ENCODE results near the gene SLC9C2. TPM values are rescaled to one million over a fixed set of nuclear protein-coding genes. Genes with fewer than 3 reads are reported as not detected.
"Not testable (repeated sequence)": the region's sequence is repeated elsewhere in the genome, so short reads cannot be mapped to it uniquely, and the experiment has no call there.

Gene SLC9C2
- total RNA-seq, 1 donor from 2014 or later = 0.54 TPM

GRCh38 chr1:173628888-173629287 lies 26.0 kb upstream of the SLC9C2 start:
- Histone ChIP-seq H3K4me1 (ENCODE audit: insufficient read depth, low read length) (no peaks in the 10 kb centered on the region), H3K4me3 (ENCODE audit: insufficient read depth, low read depth, low read length) (no peak overlapping the region), H3K9ac (ENCODE audit: low read length) (no peak overlapping the region), H2AFZ (ENCODE audit: low read depth, low read length) (no peak overlapping the region), H3K27ac (ENCODE audit: low read depth, low read length) (no peak overlapping the region), H4K20me1 (ENCODE audit: insufficient read depth, low read length) (no peaks in the 10 kb centered on the region), H3K4me2 (ENCODE audit: low read length) (no peak overlapping the region), H3K27me3 (ENCODE audit: insufficient read depth, low read length) (no peaks in the 10 kb centered on the region), H3K9me3 (ENCODE audit: insufficient read depth, low read depth, low read length) (no peaks in the 10 kb centered on the region), H3K36me3 (ENCODE audit: insufficient read depth, low read length) (no peaks in the 10 kb centered on the region), H3K79me2 (ENCODE audit: insufficient read depth, low read length) (no peaks in the 10 kb centered on the region)
- TF ChIP-seq EZH2 (IDR thresholded peaks at IDR 0.05; ENCODE audit: insufficient read depth, low read length) (no peak), CTCF (IDR thresholded peaks at IDR 0.05; ENCODE audit: insufficient read depth, low read depth, low read length) (no peak)
- no peak overlapping the region for H3K27ac Mint-ChIP-seq (ENCODE audit: unreplicated experiment)
- no peaks in the 10 kb centered on the region for H3K4me1 Mint-ChIP-seq (ENCODE audit: low read depth, unreplicated experiment)
- DNase-seq (ENCODE audit: low read depth) (no peak), FAIRE-seq (no peak)
- peaks cover 2% of the 10 kb centered on the region for H3K9me3 Mint-ChIP-seq (ENCODE audit: unreplicated experiment)
- no peaks in the 10 kb centered on the region for H3K36me3 Mint-ChIP-seq (ENCODE audit: low read depth, unreplicated experiment)
- H3K27me3 Mint-ChIP-seq (ENCODE audit: low read depth, unreplicated experiment) = no peaks in the 10 kb centered on the region
- no peak overlapping the region for H3K4me3 Mint-ChIP-seq (ENCODE audit: unreplicated experiment)

- Histone ChIP-seq H2AFZ (ENCODE audit: low read depth, low read length) (no peak overlapping the region), H3K27me3 (ENCODE audit: insufficient read depth, low read length) (no peaks in the 10 kb centered on the region), H3K9ac (ENCODE audit: low read length) (no peak overlapping the region), H4K20me1 (ENCODE audit: insufficient read depth, low read length) (no peaks in the 10 kb centered on the region), H3K36me3 (ENCODE audit: insufficient read depth, low read length) (no peaks in the 10 kb centered on the region), H3K4me2 (ENCODE audit: low read length) (no peak overlapping the region), H3K9me3 (ENCODE audit: insufficient read depth, low read depth, low read length) (no peaks in the 10 kb centered on the region), H3K79me2 (ENCODE audit: insufficient read depth, low read length) (no peaks in the 10 kb centered on the region), H3K4me1 (ENCODE audit: insufficient read depth, low read length) (no peaks in the 10 kb centered on the region), H3K27ac (ENCODE audit: low read depth, low read length) (no peak overlapping the region), H3K4me3 (ENCODE audit: insufficient read depth, low read depth, low read length) (no peak overlapping the region)
- H3K4me3 Mint-ChIP-seq (ENCODE audit: unreplicated experiment) = peak overlapping the region; percentile 35
- no peaks in the 10 kb centered on the region for H3K36me3 Mint-ChIP-seq (ENCODE audit: low read depth, unreplicated experiment)
- H3K27ac Mint-ChIP-seq (ENCODE audit: unreplicated experiment) = no peak overlapping the region
- TF ChIP-seq EZH2 (IDR thresholded peaks at IDR 0.05; ENCODE audit: insufficient read depth, low read length) (no peak), CTCF (IDR thresholded peaks at IDR 0.05; ENCODE audit: insufficient read depth, low read depth, low read length) (no peak)
- H3K4me1 Mint-ChIP-seq (ENCODE audit: low read depth, unreplicated experiment) = no peaks in the 10 kb centered on the region
- H3K9me3 Mint-ChIP-seq (ENCODE audit: unreplicated experiment) = no peaks in the 10 kb centered on the region
- FAIRE-seq = no peak
- DNase-seq (ENCODE audit: low read depth) = no peak
- H3K27me3 Mint-ChIP-seq (ENCODE audit: low read depth, unreplicated experiment) = no peaks in the 10 kb centered on the region
Measured at GRCh38 chr1:173627269-173627668, 24.4 kb upstream of the SLC9C2 start.

- Histone ChIP-seq H3K4me1 (ENCODE audit: insufficient read depth, low read length) (no peaks in the 10 kb centered on the region), H2AFZ (ENCODE audit: low read depth, low read length) (no peak overlapping the region), H3K9ac (ENCODE audit: low read length) (no peak overlapping the region), H3K36me3 (ENCODE audit: insufficient read depth, low read length) (no peaks in the 10 kb centered on the region), H3K9me3 (ENCODE audit: insufficient read depth, low read depth, low read length) (no peaks in the 10 kb centered on the region), H3K4me2 (ENCODE audit: low read length) (no peak overlapping the region), H4K20me1 (ENCODE audit: insufficient read depth, low read length) (no peaks in the 10 kb centered on the region), H3K27me3 (ENCODE audit: insufficient read depth, low read length) (no peaks in the 10 kb centered on the region), H3K27ac (ENCODE audit: low read depth, low read length) (no peak overlapping the region), H3K79me2 (ENCODE audit: insufficient read depth, low read length) (no peaks in the 10 kb centered on the region), H3K4me3 (ENCODE audit: insufficient read depth, low read depth, low read length) (no peak overlapping the region)
- H3K27ac Mint-ChIP-seq (ENCODE audit: unreplicated experiment) = no peak overlapping the region
- H3K4me1 Mint-ChIP-seq (ENCODE audit: low read depth, unreplicated experiment) = no peaks in the 10 kb centered on the region
- H3K9me3 Mint-ChIP-seq (ENCODE audit: unreplicated experiment) = peaks cover 22% of the 10 kb centered on the region
- no peaks in the 10 kb centered on the region for H3K27me3 Mint-ChIP-seq (ENCODE audit: low read depth, unreplicated experiment)
- no peak for FAIRE-seq
- no peak for TF ChIP-seq CTCF (IDR thresholded peaks at IDR 0.05; ENCODE audit: insufficient read depth, low read depth, low read length)
- TF ChIP-seq EZH2 (IDR thresholded peaks at IDR 0.05; ENCODE audit: insufficient read depth, low read length) = no peak
- H3K36me3 Mint-ChIP-seq (ENCODE audit: low read depth, unreplicated experiment) = peaks cover 3% of the 10 kb centered on the region
- no peak for DNase-seq (ENCODE audit: low read depth)
- H3K4me3 Mint-ChIP-seq (ENCODE audit: unreplicated experiment) = no peak overlapping the region
Measured at GRCh38 chr1:173616859-173617258, 14.0 kb upstream of the SLC9C2 start.

GRCh38 chr1:173613086-173613485 lies 10.2 kb upstream of the SLC9C2 start:
- not testable (repeated sequence) for H3K4me1 ChIP-seq (ENCODE audit: insufficient read depth, low read length); H3K27me3 ChIP-seq (ENCODE audit: insufficient read depth, low read length); H2AFZ ChIP-seq (ENCODE audit: low read depth, low read length); DNase-seq (ENCODE audit: low read depth); H3K9me3 Mint-ChIP-seq (ENCODE audit: unreplicated experiment); H4K20me1 ChIP-seq (ENCODE audit: insufficient read depth, low read length); H3K79me2 ChIP-seq (ENCODE audit: insufficient read depth, low read length); H3K4me1 Mint-ChIP-seq (ENCODE audit: low read depth, unreplicated experiment); H3K27ac Mint-ChIP-seq (ENCODE audit: unreplicated experiment); H3K4me3 ChIP-seq (ENCODE audit: insufficient read depth, low read depth, low read length); H3K27me3 Mint-ChIP-seq (ENCODE audit: low read depth, unreplicated experiment); H3K4me3 Mint-ChIP-seq (ENCODE audit: unreplicated experiment); H3K36me3 Mint-ChIP-seq (ENCODE audit: low read depth, unreplicated experiment); H3K36me3 ChIP-seq (ENCODE audit: insufficient read depth, low read length); H3K4me2 ChIP-seq (ENCODE audit: low read length); H3K9me3 ChIP-seq (ENCODE audit: insufficient read depth, low read depth, low read length); FAIRE-seq; H3K27ac ChIP-seq (ENCODE audit: low read depth, low read length); H3K9ac ChIP-seq (ENCODE audit: low read length)

Measured in astrocyte (in vitro differentiated cells and primary cell).